HEK293 (cell line): Measurements from ENCODE around the gene ZNF292.

Source experiments
- CTCF ChIA-PET: fragments of 350-600 bp; formaldehyde crosslinking; extraction: SDS; loops from one replicate; lab custom pipeline; 2021; ENCODE audit warnings: antibody characterized with exemption; lab: Yijun Ruan, JAX
- POLR2A ChIA-PET: fragments of 300-600 bp; formaldehyde crosslinking; extraction: SDS; loops from one replicate; lab custom pipeline; 2020; ENCODE audit warnings: antibody characterized with exemption, inconsistent platforms; lab: Yijun Ruan, JAX
- H3K27ac ChIP-seq: fragments of 200-500 bp; sonication (Bioruptor generic); 2 replicates; pipeline ENCODE4 v1.5.1; 2014; ENCODE audit warnings: low read depth, low read length, control low read depth, inconsistent platforms; ENCODE audit errors: extremely low read depth
- H3K36me3 ChIP-seq, 2 experiments: fragments of 200-500 bp in 1 of 2; sonication (Bioruptor generic) in 1 of 2; 1 replicate in 1 of 2; 2 replicates in 1 of 2; pipeline ENCODE4 v1.5.1; 2014 to 2017; ENCODE audit warnings: inconsistent platforms in 2 of 2, low read length in 2 of 2; ENCODE audit not compliant: control insufficient read depth in 2 of 2, insufficient read depth in 1 of 2
- H3K4me1 ChIP-seq: fragments of 200-500 bp; sonication (Bioruptor generic); 2 replicates; pipeline ENCODE4 v1.5.1; 2014; ENCODE audit warnings: mild to moderate bottlenecking, low read length, inconsistent platforms; ENCODE audit not compliant: control insufficient read depth, insufficient read depth
- H3K4me3 ChIP-seq: 2 replicates; pipeline ENCODE4 v1.5.1; 2011; ENCODE audit warnings: low read depth, mild to moderate bottlenecking, control low read depth, low read length, moderate library complexity
- H3K9me3 ChIP-seq: fragments of 200-500 bp; sonication (Bioruptor generic); 2 replicates; pipeline ENCODE4 v1.5.1; 2014; ENCODE audit warnings: low read depth, low read length, inconsistent platforms; ENCODE audit not compliant: control insufficient read depth, insufficient read depth
- ZBTB17 ChIP-seq: fragments of 450-650 bp; formaldehyde crosslinking; IDR thresholded peaks from 2 replicates; pipeline ENCODE4 v1.5.1; 2016; ENCODE audit warnings: missing biosample characterization, missing genetic modification characterization
- ZBTB6 ChIP-seq: fragments of 450-650 bp; formaldehyde crosslinking; IDR thresholded peaks from 2 replicates; pipeline ENCODE4 v1.5.1; 2017; ENCODE audit warnings: missing biosample characterization, missing genetic modification characterization
- ZFP3 ChIP-seq: fragments of 450-650 bp; formaldehyde crosslinking; IDR thresholded peaks from 2 replicates; pipeline ENCODE4 v1.5.1; 2016; ENCODE audit warnings: low read depth, missing biosample characterization, missing genetic modification characterization
- ZNF133 ChIP-seq: fragments of 450-650 bp; formaldehyde crosslinking; IDR thresholded peaks from 2 replicates; pipeline ENCODE4 v1.5.1; 2016; ENCODE audit warnings: missing biosample characterization, missing genetic modification characterization
- ZNF148 ChIP-seq: fragments of 450-650 bp; formaldehyde crosslinking; IDR thresholded peaks from 2 replicates; pipeline ENCODE4 v1.5.0; 2017; ENCODE audit warnings: missing biosample characterization, missing genetic modification characterization, borderline replicate concordance
- ZNF18 ChIP-seq: fragments of 450-650 bp; formaldehyde crosslinking; IDR thresholded peaks from 2 replicates; pipeline ENCODE4 v1.5.1; 2016; ENCODE audit warnings: missing biosample characterization, missing genetic modification characterization
- ZNF211 ChIP-seq: fragments of 450-650 bp; formaldehyde crosslinking; IDR thresholded peaks from 2 replicates; pipeline ENCODE4 v1.5.1; 2016; ENCODE audit warnings: low read depth, missing biosample characterization, missing genetic modification characterization
- ZNF23 ChIP-seq: fragments of 450-650 bp; formaldehyde crosslinking; IDR thresholded peaks from 2 replicates; pipeline ENCODE4 v1.5.1; 2016; ENCODE audit warnings: missing biosample characterization, missing genetic modification characterization, borderline replicate concordance
- ZNF518A ChIP-seq: fragments of 450-650 bp; formaldehyde crosslinking; conservative IDR thresholded peaks from 2 replicates; pipeline ENCODE4 v1.5.1; 2016; ENCODE audit warnings: low read depth, missing biosample characterization, missing genetic modification characterization
- ZNF521 ChIP-seq: fragments of 450-650 bp; formaldehyde crosslinking; IDR thresholded peaks from 2 replicates; pipeline ENCODE4 v1.5.1; 2017; ENCODE audit warnings: missing biosample characterization, mild to moderate bottlenecking, missing genetic modification characterization

ZNF292 gene

GRCh38 chr6:87116922-87117321 lies 38.4 kb upstream of the ZNF292 start:
- Histone ChIP-seq H3K4me3 (no peak overlapping the region), H3K4me1 (no peaks in the 10 kb centered on the region), H3K36me3 (no peaks in the 10 kb centered on the region), H3K9me3 (no peaks in the 10 kb centered on the region)
- CTCF ChIA-PET = interaction anchor here (0.6 to 1.1 kb wide), 2 partner anchors 38 to 276 kb away, joined by 3 read pairs; no protein-coding TSS in a partner anchor
- POLR2A ChIA-PET = no interaction called here
- TF ChIP-seq ZBTB17 (tag by site-specific recombination) (no peak), ZNF211 (tag by site-specific recombination) (no peak), ZNF521 (tag by site-specific recombination) (no peak), ZFP3 (tag by site-specific recombination) (no peak), ZNF518A (tag by site-specific recombination) (no peak)
- TF ChIP-seq, all 188 proteins: peak for 0
- no peak overlapping the region for H3K27ac ChIP-seq

- H3K9me3 ChIP-seq = no peaks in the 10 kb centered on the region
- POLR2A ChIA-PET = interaction anchor here (0.6 kb wide), 1 partner anchor 533 kb away, joined by 4 read pairs; no protein-coding TSS in a partner anchor
Observed at GRCh38 chr6:87118054-87118453, 37.3 kb upstream of the ZNF292 start.

More at GRCh38 chr6:87118054-87118453, 37.3 kb upstream of the ZNF292 start:
- TF ChIP-seq ZNF148 (no peak), ZNF23 (tag by site-specific recombination) (no peak), ZBTB6 (tag by site-specific recombination) (no peak), ZNF133 (tag by site-specific recombination) (no peak), ZNF18 (no peak)
- no peak overlapping the region for H3K4me3 ChIP-seq
- H3K27ac ChIP-seq = no peak overlapping the region
- no peaks in the 10 kb centered on the region for H3K4me1 ChIP-seq
- CTCF ChIA-PET = interaction anchor here (1.1 kb wide), 1 partner anchor 39 kb away, joined by 3 read pairs; no protein-coding TSS in a partner anchor
- H3K36me3 ChIP-seq = no peaks in the 10 kb centered on the region
